H1 (cell line): ENCODE data around the gene NLRC5.

Source experiments
- CTCF ChIP-seq, 3 experiments: IDR thresholded peaks; 1 replicate in 2 of 3; 2 replicates in 1 of 3; pipeline versions ENCODE4 v1.5.1 to v1.6.1; 2011; ENCODE audit warnings: low read length in 3 of 3, mild to moderate bottlenecking in 3 of 3, inconsistent platforms in 2 of 3, low read depth in 1 of 3, moderate library complexity in 1 of 3; ENCODE audit not compliant: insufficient read depth in 1 of 3; ENCODE audit errors: control extremely low read depth in 1 of 3
- EP300 ChIP-seq, 2 experiments: IDR thresholded peaks; 1 replicate in 1 of 2; 2 replicates in 1 of 2; pipeline ENCODE4 v1.6.1; 2011 to 2012; ENCODE audit warnings: low read depth in 2 of 2, low read length in 2 of 2, mild to moderate bottlenecking in 2 of 2, borderline replicate concordance in 1 of 2, inconsistent platforms in 1 of 2, moderate library complexity in 1 of 2
- FOSL1 ChIP-seq: IDR thresholded peaks from 2 replicates; pipeline ENCODE4 v1.6.1; 2011; ENCODE audit warnings: mild to moderate bottlenecking, low read depth, low read length, moderate library complexity; ENCODE audit not compliant: insufficient read depth
- JUN ChIP-seq: IDR thresholded peaks from 2 replicates; pipeline ENCODE4 v1.6.1; 2011; ENCODE audit warnings: low read depth, mild to moderate bottlenecking, improper control_type of control experiment, low read length
- KDM1A ChIP-seq: fragments of 200-600, 300-600 bp; sonication (generic); IDR thresholded peaks from 2 replicates; pipeline ENCODE4 v1.7.1; 2016; ENCODE audit warnings: mild to moderate bottlenecking, low read length, borderline replicate concordance
- RAD21 ChIP-seq, 2 experiments: IDR thresholded peaks in 1 of 2; conservative IDR thresholded peaks in 1 of 2; 2 replicates each; pipeline ENCODE4 v1.6.1; 2011; ENCODE audit warnings: low read depth in 2 of 2, low read length in 2 of 2, improper control_type of control experiment in 1 of 2, inconsistent platforms in 1 of 2, mild to moderate bottlenecking in 1 of 2, moderate library complexity in 1 of 2
- SIN3A ChIP-seq, 2 experiments: IDR thresholded peaks in 1 of 2; conservative IDR thresholded peaks in 1 of 2; 2 replicates each; pipeline ENCODE4 v1.6.1; 2011 to 2012; ENCODE audit warnings: low read length in 2 of 2, improper control_type of control experiment in 1 of 2, low read depth in 1 of 2, mild to moderate bottlenecking in 1 of 2
- TCF12 ChIP-seq: IDR thresholded peaks from 2 replicates; pipeline ENCODE4 v1.6.1; 2011; ENCODE audit warnings: low read depth, mild to moderate bottlenecking, low read length

GRCh38 chr16:57070424-57070823 lies 81.1 kb downstream of the NLRC5 start:
- TF ChIP-seq CTCF (IDR thresholded peaks at IDR 0.05; ENCODE audit: control extremely low read depth in 1 of 3, insufficient read depth in 1 of 3, low read depth in 1 of 3, low read length in 3 of 3) (no peak), SIN3A (conservative IDR thresholded peaks at IDR 0.05 in 1 of 2, IDR thresholded peaks at IDR 0.05 in 1 of 2; ENCODE audit: low read depth in 1 of 2, low read length in 2 of 2) (no peak), EP300 (IDR thresholded peaks at IDR 0.05; ENCODE audit: borderline replicate concordance in 1 of 2, low read depth in 2 of 2, low read length in 2 of 2) (no peak), KDM1A (no peak), FOSL1 (no peak), JUN (no peak), RAD21 (IDR thresholded peaks at IDR 0.05 in 1 of 2, conservative IDR thresholded peaks at IDR 0.05 in 1 of 2; ENCODE audit: low read depth in 2 of 2, low read length in 2 of 2) (no peak), TCF12 (no peak)
